DOHH2 (cell line): ENCODE data around the gene LIMS2.

Experiments
- H3F3A ChIP-seq: fragments of 200-600 bp; sonication (generic), shearing (Covaris generic); 2 replicates; pipeline ENCODE4 v1.6.0; 2016; ENCODE audit warnings: antibody characterized with exemption, mild to moderate bottlenecking; ENCODE audit not compliant: control insufficient read depth, insufficient read depth
- H3K27ac ChIP-seq: fragments of 200-600 bp; sonication (generic); 2 replicates; pipeline ENCODE4 v1.5.1; 2014; ENCODE audit warnings: low read depth, mild to moderate bottlenecking, low read length, moderate library complexity
- H3K27me3 ChIP-seq: fragments of 200-600 bp; sonication (generic); 2 replicates; pipeline ENCODE4 v1.6.1; 2014; ENCODE audit warnings: mild to moderate bottlenecking, low read length, mixed read lengths; ENCODE audit not compliant: control insufficient read depth
- H3K36me3 ChIP-seq: fragments of 200-600 bp; sonication (generic); 2 replicates; pipeline ENCODE4 v1.6.1; 2014; ENCODE audit warnings: mild to moderate bottlenecking, low read length, moderate library complexity, mixed read lengths; ENCODE audit not compliant: control insufficient read depth
- H3K4me1 ChIP-seq: fragments of 200-600 bp; sonication (generic); 2 replicates; pipeline ENCODE4 v1.6.1; 2014; ENCODE audit warnings: mild to moderate bottlenecking, low read length, mixed read lengths; ENCODE audit not compliant: control insufficient read depth
- H3K4me2 ChIP-seq: fragments of 200-600 bp; sonication (generic); 2 replicates; pipeline ENCODE4 v1.6.0; 2014; ENCODE audit warnings: mild to moderate bottlenecking, low read length, moderate library complexity
- H3K4me3 ChIP-seq: fragments of 200-600 bp; sonication (generic); 2 replicates; pipeline ENCODE4 v1.5.1; 2014; ENCODE audit warnings: mild to moderate bottlenecking, low read length, mixed read lengths
- H3K79me2 ChIP-seq: fragments of 200-600 bp; sonication (generic); 2 replicates; pipeline ENCODE4 v1.6.1; 2014; ENCODE audit warnings: mild to moderate bottlenecking, low read length, mixed read lengths; ENCODE audit not compliant: control insufficient read depth
- H3K9me2 ChIP-seq: fragments of 200-600 bp; sonication (generic); replicated peaks from 2 replicates; pipeline ENCODE4 v1.6.1; 2014; ENCODE audit warnings: mild to moderate bottlenecking, low read length, mixed read lengths; ENCODE audit not compliant: control insufficient read depth
- H3K9me3 ChIP-seq: fragments of 200-600 bp; sonication (generic); 2 replicates; pipeline ENCODE4 v1.6.1; 2014; ENCODE audit warnings: antibody characterized with exemption, low read length, mixed read lengths; ENCODE audit not compliant: control insufficient read depth, insufficient read depth
- H4K20me1 ChIP-seq: fragments of 200-600 bp; sonication (generic); 2 replicates; pipeline ENCODE4 v1.6.0; 2014; ENCODE audit warnings: low read depth, mild to moderate bottlenecking, antibody characterized with exemption, low read length, moderate library complexity; ENCODE audit not compliant: control insufficient read depth, insufficient read depth
- EZH2phosphoT487 ChIP-seq: fragments of 200-600 bp; sonication (generic); IDR thresholded peaks from 2 replicates; pipeline ENCODE4 v1.6.1; 2017; ENCODE audit warnings: borderline replicate concordance, mild to moderate bottlenecking, antibody characterized with exemption, low read length, moderate library complexity, mixed read lengths
- TF ChIP-seq, protein P1 (sequence below): fragments of 200-600 bp; sonication (generic); IDR thresholded peaks from one replicate; pipeline ENCODE4 v1.5.1; 2014; ENCODE audit warnings: antibody characterized with exemption, mild to moderate bottlenecking, low read depth, low read length; ENCODE audit not compliant: poor library complexity, severe bottlenecking

Gene LIMS2

GRCh38 chr2:127655209-127656073, 19.9 kb downstream of the LIMS2 start:
- no peak for TF ChIP-seq EZH2phosphoT487
- TF ChIP-seq, protein P1, sequence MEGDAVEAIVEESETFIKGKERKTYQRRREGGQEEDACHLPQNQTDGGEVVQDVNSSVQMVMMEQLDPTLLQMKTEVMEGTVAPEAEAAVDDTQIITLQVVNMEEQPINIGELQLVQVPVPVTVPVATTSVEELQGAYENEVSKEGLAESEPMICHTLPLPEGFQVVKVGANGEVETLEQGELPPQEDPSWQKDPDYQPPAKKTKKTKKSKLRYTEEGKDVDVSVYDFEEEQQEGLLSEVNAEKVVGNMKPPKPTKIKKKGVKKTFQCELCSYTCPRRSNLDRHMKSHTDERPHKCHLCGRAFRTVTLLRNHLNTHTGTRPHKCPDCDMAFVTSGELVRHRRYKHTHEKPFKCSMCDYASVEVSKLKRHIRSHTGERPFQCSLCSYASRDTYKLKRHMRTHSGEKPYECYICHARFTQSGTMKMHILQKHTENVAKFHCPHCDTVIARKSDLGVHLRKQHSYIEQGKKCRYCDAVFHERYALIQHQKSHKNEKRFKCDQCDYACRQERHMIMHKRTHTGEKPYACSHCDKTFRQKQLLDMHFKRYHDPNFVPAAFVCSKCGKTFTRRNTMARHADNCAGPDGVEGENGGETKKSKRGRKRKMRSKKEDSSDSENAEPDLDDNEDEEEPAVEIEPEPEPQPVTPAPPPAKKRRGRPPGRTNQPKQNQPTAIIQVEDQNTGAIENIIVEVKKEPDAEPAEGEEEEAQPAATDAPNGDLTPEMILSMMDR: no peak
- Histone ChIP-seq H3K36me3 (no peaks in the 10 kb centered on the region), H3K79me2 (no peaks in the 10 kb centered on the region), H3K9me2 (no peaks in the 10 kb centered on the region), H3K4me1 (peaks cover 20% of the 10 kb centered on the region), H3K9me3 (no peaks in the 10 kb centered on the region), H3F3A (no peaks in the 10 kb centered on the region; the same call in 1 of the 2 replicates), H4K20me1 (no peaks in the 10 kb centered on the region), H3K27ac (no peak overlapping the region), H3K4me3 (no peak overlapping the region), H3K27me3 (no peaks in the 10 kb centered on the region), H3K4me2 (no peak overlapping the region)

- no peak overlapping the region for H3K4me2 ChIP-seq
- H3K27me3 ChIP-seq: no peaks in the 10 kb centered on the region
- no peaks in the 10 kb centered on the region for H3K36me3 ChIP-seq
- no peaks in the 10 kb centered on the region for H3K9me3 ChIP-seq
- peaks cover 22% of the 10 kb centered on the region for H3K4me1 ChIP-seq
- no peak overlapping the region for H3K4me3 ChIP-seq
- TF ChIP-seq, protein P1: no peak
- no peak for TF ChIP-seq EZH2phosphoT487
- no peaks in the 10 kb centered on the region for H3K79me2 ChIP-seq
- no peaks in the 10 kb centered on the region for H3K9me2 ChIP-seq
- no peaks in the 10 kb centered on the region for H4K20me1 ChIP-seq
- H3K27ac ChIP-seq: no peak overlapping the region
- no peaks in the 10 kb centered on the region; the same call in 1 of the 2 replicates for H3F3A ChIP-seq
Observed at GRCh38 chr2:127654838-127655175, 20.5 kb downstream of the LIMS2 start.

DNA sequence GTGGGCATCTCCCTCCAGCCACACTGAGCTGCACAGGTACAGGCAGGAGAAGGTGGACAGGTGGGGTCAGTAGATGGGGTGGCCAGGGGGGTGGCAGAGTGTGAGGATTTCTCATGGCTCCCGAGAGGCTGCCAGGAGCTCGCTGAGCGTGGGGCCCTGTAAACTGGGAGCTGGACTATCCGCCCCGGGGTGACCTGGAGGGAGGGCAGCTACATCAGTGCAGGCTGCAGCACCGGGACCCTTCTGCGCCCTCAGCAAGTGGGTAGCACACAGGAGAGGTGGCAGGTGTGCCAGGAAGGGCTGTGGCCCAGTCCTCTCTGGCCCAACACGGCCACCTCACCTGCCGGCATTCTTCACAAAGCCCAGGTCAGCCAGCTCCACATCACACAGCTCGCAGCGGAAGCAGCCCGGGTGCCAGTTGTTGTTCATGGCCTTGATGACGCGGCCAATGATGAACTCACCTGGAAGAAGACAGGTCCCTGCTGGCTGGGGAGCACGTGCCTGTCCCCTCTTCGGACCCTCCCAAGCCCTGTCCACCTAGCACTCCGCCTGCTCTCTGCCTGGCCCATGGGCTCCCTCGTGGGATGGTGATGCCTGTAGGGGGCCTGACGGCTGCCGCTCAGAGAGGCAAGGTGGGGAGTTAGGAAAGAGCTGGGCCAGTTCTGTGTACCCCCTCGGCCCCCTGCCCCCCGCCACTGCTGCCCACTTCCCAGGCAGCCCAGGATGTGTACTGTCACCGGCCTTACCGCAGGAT, 21.1 kb downstream of the LIMS2 start:
- H3K27ac ChIP-seq: no peak overlapping the region
- H3K9me3 ChIP-seq: no peaks in the 10 kb centered on the region
- no peaks in the 10 kb centered on the region for H3K27me3 ChIP-seq
- H4K20me1 ChIP-seq: no peaks in the 10 kb centered on the region
- no peak overlapping the region for H3K4me2 ChIP-seq
- H3K4me1 ChIP-seq: peaks cover 27% of the 10 kb centered on the region
- H3K79me2 ChIP-seq: no peaks in the 10 kb centered on the region
- H3K36me3 ChIP-seq: no peaks in the 10 kb centered on the region
- no peak for TF ChIP-seq EZH2phosphoT487
- TF ChIP-seq, protein P1: no peak
- H3K4me3 ChIP-seq: no peak overlapping the region
- no peaks in the 10 kb centered on the region for H3K9me2 ChIP-seq
- no peaks in the 10 kb centered on the region; the same call in 1 of the 2 replicates for H3F3A ChIP-seq
